ENCODE data around the gene SP4. TPM values are rescaled to one million over a fixed set of nuclear protein-coding genes. Genes with fewer than 3 reads are reported as not detected.

Gene SP4
- total RNA-seq, 1 donor from 2014 or later = 49.0 TPM

DNA sequence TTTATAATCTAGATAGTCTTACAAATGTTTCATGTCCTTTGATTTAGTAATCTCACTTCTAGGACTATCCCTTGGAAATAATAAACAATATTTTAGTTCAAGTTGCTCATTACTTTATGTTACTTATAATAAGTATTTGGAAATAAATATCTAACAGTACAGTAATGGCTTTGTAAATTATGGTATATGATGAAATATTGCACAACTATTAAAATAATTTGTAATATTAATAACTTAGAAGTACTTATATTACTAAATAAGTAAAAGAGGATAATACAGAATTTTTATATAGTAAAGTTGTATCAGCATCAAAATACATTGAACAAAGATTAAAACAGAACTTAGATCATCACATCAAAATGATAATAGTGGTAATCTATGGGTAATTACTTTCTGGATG is 41.1 kb downstream of the SP4 start:
- Histone ChIP-seq H3K27me3 (no peaks in the 10 kb centered on the region), H3K36me3 (no peaks in the 10 kb centered on the region), H3K4me1 (no peaks in the 10 kb centered on the region), H3K79me2 (ENCODE audit: low read depth) (peaks cover 62% of the 10 kb centered on the region), H2AFZ (replicated peaks) (no peak overlapping the region), H3K9ac (no peak overlapping the region), H3K4me2 (no peak overlapping the region), H4K20me1 (ENCODE audit: low read depth) (no peaks in the 10 kb centered on the region), H3K9me3 (ENCODE audit: low read depth) (no peaks in the 10 kb centered on the region), H3F3A (ENCODE audit: low read depth) (no peaks in the 10 kb centered on the region), H3K4me3 (no peak overlapping the region), H3K27ac (no peak overlapping the region)
- Mint-ChIP-seq H3K4me3 (no peak overlapping the region), H3K27ac (no peak overlapping the region), H3K36me3 (peaks cover 12% of the 10 kb centered on the region), H3K4me1 (no peaks in the 10 kb centered on the region), H3K9me3 (peaks cover 2% of the 10 kb centered on the region), H3K27me3 (ENCODE audit: insufficient read depth, low read depth) (no peaks in the 10 kb centered on the region)
- no peak for DNase-seq (ENCODE audit: low spot score)
- TF ChIP-seq EZH2phosphoT487 (IDR thresholded peaks at IDR 0.05) (no peak), EZH2 (IDR thresholded peaks at IDR 0.05) (no peak)
- TF ChIP-seq, protein P1, sequence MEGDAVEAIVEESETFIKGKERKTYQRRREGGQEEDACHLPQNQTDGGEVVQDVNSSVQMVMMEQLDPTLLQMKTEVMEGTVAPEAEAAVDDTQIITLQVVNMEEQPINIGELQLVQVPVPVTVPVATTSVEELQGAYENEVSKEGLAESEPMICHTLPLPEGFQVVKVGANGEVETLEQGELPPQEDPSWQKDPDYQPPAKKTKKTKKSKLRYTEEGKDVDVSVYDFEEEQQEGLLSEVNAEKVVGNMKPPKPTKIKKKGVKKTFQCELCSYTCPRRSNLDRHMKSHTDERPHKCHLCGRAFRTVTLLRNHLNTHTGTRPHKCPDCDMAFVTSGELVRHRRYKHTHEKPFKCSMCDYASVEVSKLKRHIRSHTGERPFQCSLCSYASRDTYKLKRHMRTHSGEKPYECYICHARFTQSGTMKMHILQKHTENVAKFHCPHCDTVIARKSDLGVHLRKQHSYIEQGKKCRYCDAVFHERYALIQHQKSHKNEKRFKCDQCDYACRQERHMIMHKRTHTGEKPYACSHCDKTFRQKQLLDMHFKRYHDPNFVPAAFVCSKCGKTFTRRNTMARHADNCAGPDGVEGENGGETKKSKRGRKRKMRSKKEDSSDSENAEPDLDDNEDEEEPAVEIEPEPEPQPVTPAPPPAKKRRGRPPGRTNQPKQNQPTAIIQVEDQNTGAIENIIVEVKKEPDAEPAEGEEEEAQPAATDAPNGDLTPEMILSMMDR (IDR thresholded peaks at IDR 0.05) = no peak

- TF ChIP-seq EZH2phosphoT487 (IDR thresholded peaks at IDR 0.05) = no peak
- TF ChIP-seq, protein P1 (IDR thresholded peaks at IDR 0.05) = no peak
- TF ChIP-seq EZH2 (IDR thresholded peaks at IDR 0.05) = no peak
- H3K27me3 Mint-ChIP-seq (ENCODE audit: insufficient read depth, low read depth) = no peaks in the 10 kb centered on the region
- H3K79me2 ChIP-seq (ENCODE audit: low read depth) = peaks cover 69% of the 10 kb centered on the region
These were observed 42.0 kb downstream of the SP4 start for GRCh38 chr7:21469894-21470293.

GRCh38 chr7:21472029-21472428 is 44.1 kb downstream of the SP4 start:
- Mint-ChIP-seq H3K4me3 (no peak overlapping the region), H3K4me1 (no peaks in the 10 kb centered on the region), H3K27ac (no peak overlapping the region), H3K27me3 (ENCODE audit: insufficient read depth, low read depth) (no peaks in the 10 kb centered on the region), H3K36me3 (peaks cover 10% of the 10 kb centered on the region), H3K9me3 (peaks cover 2% of the 10 kb centered on the region)
- Histone ChIP-seq H3K27ac (no peak overlapping the region), H4K20me1 (ENCODE audit: low read depth) (no peaks in the 10 kb centered on the region), H3K36me3 (no peaks in the 10 kb centered on the region), H3K9me3 (ENCODE audit: low read depth) (no peaks in the 10 kb centered on the region), H2AFZ (replicated peaks) (no peak overlapping the region), H3K79me2 (ENCODE audit: low read depth) (peaks cover 64% of the 10 kb centered on the region), H3K4me3 (no peak overlapping the region), H3K4me1 (no peaks in the 10 kb centered on the region), H3K4me2 (no peak overlapping the region), H3F3A (ENCODE audit: low read depth) (no peaks in the 10 kb centered on the region), H3K27me3 (no peaks in the 10 kb centered on the region), H3K9ac (no peak overlapping the region)
- TF ChIP-seq, protein P1 (IDR thresholded peaks at IDR 0.05) = no peak
- TF ChIP-seq EZH2phosphoT487 (IDR thresholded peaks at IDR 0.05) (no peak), EZH2 (IDR thresholded peaks at IDR 0.05) (no peak)
- no peak for DNase-seq (ENCODE audit: low spot score)

More at GRCh38 chr7:21469894-21470293, 42.0 kb downstream of the SP4 start:
- Mint-ChIP-seq H3K4me3 (no peak overlapping the region), H3K9me3 (peaks cover 2% of the 10 kb centered on the region), H3K36me3 (peaks cover 13% of the 10 kb centered on the region), H3K4me1 (no peaks in the 10 kb centered on the region), H3K27ac (no peak overlapping the region)
- Histone ChIP-seq H3K27me3 (no peaks in the 10 kb centered on the region), H3K27ac (no peak overlapping the region), H3K4me3 (no peak overlapping the region), H2AFZ (replicated peaks) (no peak overlapping the region), H3F3A (ENCODE audit: low read depth) (no peaks in the 10 kb centered on the region), H4K20me1 (ENCODE audit: low read depth) (no peaks in the 10 kb centered on the region), H3K4me2 (no peak overlapping the region), H3K9ac (no peak overlapping the region), H3K4me1 (no peaks in the 10 kb centered on the region), H3K9me3 (ENCODE audit: low read depth) (no peaks in the 10 kb centered on the region), H3K36me3 (no peaks in the 10 kb centered on the region)
- DNase-seq (ENCODE audit: low spot score) = no peak

Measured in neural progenitor cell (in vitro differentiated cells).